Loucy (cell line): ENCODE measurements around the gene NRXN3.

Experiments used
- H2AFZ ChIP-seq: fragments of 200-600 bp; sonication (generic); 2 replicates; pipeline ENCODE4 v1.6.0; 2016; ENCODE audit warnings: antibody characterized with exemption, mild to moderate bottlenecking, low read length, moderate library complexity
- H3F3A ChIP-seq: fragments of 200-600 bp; 2 replicates; pipeline ENCODE4 v1.6.0; 2016; ENCODE audit warnings: antibody characterized with exemption, low read depth, mild to moderate bottlenecking
- H3K27me3 ChIP-seq: fragments of 200-600 bp; sonication (generic); 2 replicates; pipeline ENCODE4 v1.6.1; 2014; ENCODE audit warnings: low read length, mild to moderate bottlenecking; ENCODE audit not compliant: insufficient read depth, poor library complexity, severe bottlenecking
- H3K36me3 ChIP-seq: fragments of 200-600 bp; sonication (generic); 2 replicates; pipeline ENCODE4 v1.6.1; 2016; ENCODE audit warnings: low read length; ENCODE audit not compliant: insufficient read depth
- H3K4me1 ChIP-seq: fragments of 200-600 bp; sonication (generic); 2 replicates; pipeline ENCODE4 v1.5.1; 2014; ENCODE audit warnings: low read length, mild to moderate bottlenecking; ENCODE audit not compliant: insufficient read depth, poor library complexity, severe bottlenecking
- H3K4me2 ChIP-seq: fragments of 200-600 bp; sonication (generic); 2 replicates; pipeline ENCODE4 v1.6.0; 2014; ENCODE audit warnings: antibody characterized with exemption, low read length, low read depth, mild to moderate bottlenecking; ENCODE audit not compliant: poor library complexity, severe bottlenecking
- H3K4me3 ChIP-seq: fragments of 200-600 bp; sonication (generic); 2 replicates; pipeline ENCODE4 v1.5.1; 2014; ENCODE audit warnings: low read length, mild to moderate bottlenecking, mixed read lengths; ENCODE audit not compliant: poor library complexity, severe bottlenecking
- H3K79me2 ChIP-seq: fragments of 200-600 bp; sonication (generic); 2 replicates; pipeline ENCODE4 v1.6.1; 2014; ENCODE audit warnings: low read length; ENCODE audit not compliant: insufficient read depth
- H3K9ac ChIP-seq: fragments of 200-600 bp; sonication (generic); 2 replicates; pipeline ENCODE4 v1.6.0; 2014; ENCODE audit warnings: mild to moderate bottlenecking, low read depth, low read length, moderate library complexity; ENCODE audit not compliant: poor library complexity, severe bottlenecking
- H3K9me2 ChIP-seq: fragments of 200-600 bp; sonication (generic); replicated peaks from 2 replicates; pipeline ENCODE4 v1.6.1; 2016; ENCODE audit warnings: low read depth, low read length, mixed read lengths
- H3K9me3 ChIP-seq: fragments of 200-600 bp; sonication (generic); 2 replicates; pipeline ENCODE4 v1.6.1; 2014; ENCODE audit warnings: mild to moderate bottlenecking, antibody characterized with exemption, low read length, low read depth; ENCODE audit not compliant: insufficient read depth
- H4K20me1 ChIP-seq: fragments of 200-600 bp; sonication (generic); 2 replicates; pipeline ENCODE4 v1.6.0; 2014; ENCODE audit warnings: antibody characterized with exemption, low read length, mild to moderate bottlenecking; ENCODE audit not compliant: insufficient read depth, poor library complexity, severe bottlenecking
- CTCF ChIP-seq: fragments of 200-600 bp; sonication (generic); conservative IDR thresholded peaks from 2 replicates; pipeline ENCODE4 v1.5.1; 2014; ENCODE audit warnings: mild to moderate bottlenecking, antibody characterized with exemption, low read length
- EZH2phosphoT487 ChIP-seq: fragments of 200-600 bp; IDR thresholded peaks from 2 replicates; pipeline ENCODE4 v1.6.1; 2018; ENCODE audit warnings: antibody characterized with exemption, mild to moderate bottlenecking, moderate library complexity, borderline replicate concordance

The NRXN3 gene

GRCh38 chr14:79645753-79646362 lies 1475.7 kb downstream of the NRXN3 start:
- no peak overlapping the region for H3K4me3 ChIP-seq
- no peak overlapping the region for H3K9ac ChIP-seq
- no peaks in the 10 kb centered on the region for H3K9me2 ChIP-seq
- no peaks in the 10 kb centered on the region for H3K27me3 ChIP-seq
- H3K4me2 ChIP-seq: no peak overlapping the region
- no peaks in the 10 kb centered on the region for H3F3A ChIP-seq
- no peaks in the 10 kb centered on the region for H3K79me2 ChIP-seq
- H4K20me1 ChIP-seq: no peaks in the 10 kb centered on the region
- no peaks in the 10 kb centered on the region for H3K36me3 ChIP-seq
- no peaks in the 10 kb centered on the region for H3K9me3 ChIP-seq
- peaks cover 22% of the 10 kb centered on the region for H3K4me1 ChIP-seq
- no peak overlapping the region for H2AFZ ChIP-seq
- no peak for TF ChIP-seq EZH2phosphoT487
- no peak for TF ChIP-seq CTCF

- no peaks in the 10 kb centered on the region for H3K27me3 ChIP-seq
- no peak overlapping the region for H3K4me3 ChIP-seq
- H3K9me3 ChIP-seq: peaks cover 4% of the 10 kb centered on the region; the same call in 1 of the 2 replicates
- H3K36me3 ChIP-seq: no peaks in the 10 kb centered on the region
- H2AFZ ChIP-seq: no peak overlapping the region
- H3K79me2 ChIP-seq: no peaks in the 10 kb centered on the region
- no peaks in the 10 kb centered on the region for H4K20me1 ChIP-seq
- no peaks in the 10 kb centered on the region for H3K4me1 ChIP-seq
- no peak overlapping the region for H3K9ac ChIP-seq
- no peaks in the 10 kb centered on the region for H3F3A ChIP-seq
- TF ChIP-seq CTCF (no peak), EZH2phosphoT487 (no peak)
- no peak overlapping the region for H3K4me2 ChIP-seq
- H3K9me2 ChIP-seq: no peaks in the 10 kb centered on the region
Measured at GRCh38 chr14:79649856-79650255, 1479.7 kb downstream of the NRXN3 start.

- H3K9me2 ChIP-seq: no peaks in the 10 kb centered on the region
- H3K4me2 ChIP-seq: no peak overlapping the region
- no peak overlapping the region for H3K4me3 ChIP-seq
- no peak overlapping the region for H2AFZ ChIP-seq
- H3F3A ChIP-seq: no peaks in the 10 kb centered on the region
- H3K9ac ChIP-seq: no peak overlapping the region
- no peaks in the 10 kb centered on the region for H3K27me3 ChIP-seq
- H3K79me2 ChIP-seq: no peaks in the 10 kb centered on the region
- no peaks in the 10 kb centered on the region for H3K4me1 ChIP-seq
- H4K20me1 ChIP-seq: no peaks in the 10 kb centered on the region
- no peaks in the 10 kb centered on the region for H3K36me3 ChIP-seq
- no peak for TF ChIP-seq CTCF
- no peak for TF ChIP-seq EZH2phosphoT487
- peaks cover 4% of the 10 kb centered on the region; the same call in 1 of the 2 replicates for H3K9me3 ChIP-seq
Measured at GRCh38 chr14:79652513-79653307, 1482.5 kb downstream of the NRXN3 start.
